ENCODE results near the gene TMCO5A. TPM values are rescaled to one million over a fixed set of nuclear protein-coding genes. Genes with fewer than 3 reads are reported as not detected.

TMCO5A gene
- total RNA-seq = not detected in 2 replicates

DNA sequence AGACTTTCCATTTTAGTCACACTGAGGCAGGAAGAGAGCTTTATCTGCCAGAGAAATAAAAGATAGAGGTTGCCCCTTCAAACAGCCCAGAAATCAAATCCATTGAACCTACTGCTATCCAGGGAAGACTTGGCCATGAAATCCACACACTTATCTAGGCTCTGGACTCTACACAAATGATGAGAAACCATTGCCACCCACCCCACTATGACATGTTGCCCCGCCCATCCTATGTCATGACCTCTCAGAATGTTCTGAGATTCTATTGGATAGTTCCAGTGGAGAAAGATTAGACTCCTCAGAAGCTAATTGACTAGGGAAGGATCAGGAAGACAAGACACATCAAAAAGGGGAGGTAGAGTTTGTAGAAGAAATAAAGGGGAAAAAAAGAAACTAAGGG is at the start of gene TMCO5A:
TMCO5A (plus strand) TSS at position 301 of the 400 bp plus-strand sequence. CDS start 1,684 bp downstream, outside the sequence.

